GM21515 (cell line): ENCODE measurements around the gene SAMMSON.

ENCODE experiments used
- ATAC-seq: cut with Tn5 transposase; IDR thresholded peaks from one replicate; pipeline ENCODE4 v1.9.1; 2021; ENCODE audit not compliant: unreplicated experiment

Gene SAMMSON

DNA sequence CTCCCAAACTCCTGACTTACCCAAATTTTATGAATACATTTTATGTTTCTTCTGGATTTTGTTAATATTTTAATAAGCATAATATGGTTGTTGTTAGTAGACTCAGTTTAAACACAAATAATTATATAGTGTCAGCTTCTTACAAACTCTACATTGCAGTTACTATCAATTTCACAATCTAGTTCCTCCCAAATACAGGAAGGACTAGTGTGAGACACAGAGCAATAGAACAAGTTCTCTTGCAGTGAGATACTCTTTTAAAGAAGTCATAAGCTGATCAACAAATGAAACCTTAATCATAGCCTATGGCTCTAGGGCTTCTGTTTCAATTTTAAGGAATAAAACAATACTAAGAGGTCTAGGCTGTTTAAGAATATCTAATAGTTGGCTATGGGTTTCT lies 86.1 kb downstream of the SAMMSON start:
- no peak for ATAC-seq

DNA sequence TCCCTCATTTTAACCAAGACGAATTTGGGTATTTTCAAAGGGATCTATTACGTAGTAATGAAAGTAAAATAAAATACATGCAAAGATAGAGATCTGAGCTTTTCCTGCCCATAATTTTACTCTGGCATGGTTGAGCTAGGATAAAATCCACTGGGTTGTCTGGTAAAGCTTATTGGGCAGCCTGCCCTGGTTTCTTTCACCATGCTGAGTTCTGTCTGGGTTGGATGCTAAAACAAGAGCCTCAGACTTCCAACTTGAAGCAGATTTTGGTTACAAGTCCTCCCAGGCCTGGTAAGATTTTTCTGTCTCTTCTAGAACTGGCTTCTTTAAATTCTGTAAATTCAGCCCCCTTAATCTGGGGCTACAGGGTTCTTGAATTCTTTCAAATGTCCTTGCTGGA lies 86.8 kb downstream of the SAMMSON start:
- no peak for ATAC-seq

DNA sequence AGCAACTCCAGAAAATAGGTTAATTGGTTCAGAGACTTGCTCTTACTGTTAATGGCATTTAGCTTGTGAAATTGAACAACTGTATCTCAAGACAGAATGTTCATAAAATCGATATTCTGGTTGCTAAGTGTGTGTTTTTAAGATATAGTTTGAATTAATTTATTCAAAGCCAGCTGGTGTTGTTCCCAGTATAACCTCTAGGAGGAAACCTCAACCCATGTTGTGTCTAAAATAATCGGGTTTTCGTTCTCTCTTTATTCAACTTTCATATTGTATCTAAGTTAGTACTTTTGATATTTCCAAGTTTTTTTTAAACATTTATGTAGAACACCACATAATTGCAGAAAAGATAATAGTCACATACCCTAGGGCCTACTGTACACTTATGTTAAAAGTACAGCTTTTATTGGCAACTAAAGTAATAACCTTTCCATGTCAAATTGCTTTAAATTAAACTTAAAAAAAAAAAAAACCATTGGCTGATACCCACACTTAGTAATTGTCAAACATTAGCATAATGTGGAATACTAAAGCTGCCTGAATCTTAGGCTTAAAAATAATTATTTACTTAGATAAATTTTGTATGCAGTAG lies 90.9 kb downstream of the SAMMSON start:
- peak; percentile 59 for ATAC-seq

DNA sequence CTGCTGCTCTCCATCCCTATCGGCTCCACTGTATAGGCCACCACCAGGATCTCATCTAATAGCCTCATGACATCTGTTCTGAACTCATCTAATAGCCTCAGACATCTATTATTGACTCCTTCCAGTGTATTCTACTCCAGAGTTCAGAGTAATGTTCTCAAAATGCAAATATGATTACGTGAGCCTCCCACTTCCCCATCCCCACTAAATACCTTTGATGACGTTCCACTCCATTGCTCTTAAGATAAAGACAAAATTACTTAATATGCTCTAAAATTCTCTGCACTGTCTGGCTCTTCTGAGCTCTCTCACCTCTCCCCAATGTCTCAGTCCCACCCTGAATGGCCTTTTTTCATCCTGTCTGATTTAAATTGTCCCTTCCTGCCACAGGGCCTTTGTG lies 94.7 kb downstream of the SAMMSON start:
- ATAC-seq = no peak

DNA sequence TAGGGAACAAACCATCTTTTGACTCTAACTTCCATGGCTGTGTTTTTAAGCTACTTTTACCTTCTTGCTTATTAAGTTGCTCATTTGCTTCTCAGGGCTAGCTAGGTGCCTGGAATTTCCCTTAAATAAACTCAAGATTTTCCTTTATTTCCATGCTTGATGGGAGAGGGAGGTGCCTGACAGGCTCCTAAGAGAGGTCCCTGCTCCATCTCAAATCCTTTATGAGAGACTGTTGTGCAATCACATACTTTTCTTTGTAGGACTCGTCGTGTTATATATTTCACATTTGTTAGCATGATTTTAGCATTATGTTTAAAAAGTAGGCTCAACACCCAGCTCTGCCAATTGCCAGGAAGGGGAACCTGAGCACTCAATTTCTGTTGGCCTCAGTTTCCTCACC lies 95.7 kb downstream of the SAMMSON start:
- no peak for ATAC-seq

DNA sequence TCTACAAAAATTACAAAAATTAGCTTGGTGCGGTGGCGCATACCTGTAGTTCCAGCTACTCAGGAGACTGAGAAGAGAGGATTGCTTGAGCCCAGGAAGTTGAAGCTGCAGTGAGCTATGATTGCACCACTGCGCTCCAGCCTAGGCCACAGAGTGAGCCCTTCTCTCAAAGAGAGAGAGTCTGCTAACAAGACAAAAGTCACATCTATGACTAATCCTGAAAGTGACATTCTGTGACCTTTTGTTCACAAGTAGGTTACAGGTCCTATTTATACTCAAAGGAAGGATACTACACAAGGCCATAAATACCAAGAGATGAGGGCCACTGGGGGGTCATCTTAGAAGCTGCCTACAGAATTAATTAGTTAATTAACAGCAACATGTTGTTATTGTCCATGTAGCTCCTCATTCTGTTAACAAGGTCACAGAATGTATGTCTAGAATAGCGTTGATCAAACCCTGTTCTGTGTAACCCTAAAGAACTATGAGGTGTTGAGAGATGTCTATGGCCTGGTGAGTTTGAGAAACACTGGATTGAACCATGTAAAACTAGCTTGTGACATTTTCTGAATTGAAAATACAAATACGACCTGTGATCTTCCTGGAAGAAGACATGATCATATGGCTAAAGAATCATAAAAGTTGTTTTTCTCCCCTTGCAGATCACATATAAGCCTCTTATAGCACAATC lies 97.0 kb downstream of the SAMMSON start:
- ATAC-seq = peak; percentile 97

DNA sequence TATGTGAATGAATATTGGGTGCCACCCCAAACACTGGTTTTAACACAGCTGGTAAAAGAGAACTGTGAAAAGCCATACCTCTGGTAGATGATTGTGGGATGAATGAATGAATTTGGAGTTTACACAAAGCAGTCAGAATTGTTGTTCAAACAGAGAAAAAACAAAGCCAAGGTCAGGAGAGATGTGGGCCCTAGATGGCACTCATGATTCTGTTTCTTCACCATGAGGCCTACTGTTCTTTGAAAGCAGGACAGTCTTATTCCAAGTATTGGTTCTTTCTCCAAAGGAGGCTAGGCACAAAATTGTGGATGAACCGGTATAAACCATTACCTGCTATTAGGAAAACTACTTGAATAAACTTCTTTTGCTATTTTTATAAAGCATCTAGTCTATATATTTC lies 97.6 kb downstream of the SAMMSON start:
- ATAC-seq = no peak

DNA sequence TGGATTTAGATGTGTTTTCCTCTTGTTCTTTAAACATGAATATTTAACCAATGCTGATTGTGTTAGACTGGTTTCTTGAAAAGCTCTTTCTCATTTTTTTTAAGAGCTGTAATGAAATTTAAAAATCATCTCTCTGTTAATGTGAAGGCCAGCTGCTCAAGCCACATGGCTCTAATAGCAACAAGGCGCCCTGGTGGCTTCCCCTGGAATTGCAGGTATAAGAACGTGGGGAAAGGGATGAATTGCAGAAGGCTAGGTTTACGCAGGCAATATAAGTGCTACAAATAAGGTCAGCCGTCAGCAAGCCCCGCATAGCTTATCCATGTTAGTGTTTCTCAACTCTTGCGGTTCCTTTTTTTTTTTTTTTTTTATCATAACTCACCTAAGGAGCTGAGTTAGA lies 108.5 kb downstream of the SAMMSON start:
- peak; percentile 54 for ATAC-seq

DNA sequence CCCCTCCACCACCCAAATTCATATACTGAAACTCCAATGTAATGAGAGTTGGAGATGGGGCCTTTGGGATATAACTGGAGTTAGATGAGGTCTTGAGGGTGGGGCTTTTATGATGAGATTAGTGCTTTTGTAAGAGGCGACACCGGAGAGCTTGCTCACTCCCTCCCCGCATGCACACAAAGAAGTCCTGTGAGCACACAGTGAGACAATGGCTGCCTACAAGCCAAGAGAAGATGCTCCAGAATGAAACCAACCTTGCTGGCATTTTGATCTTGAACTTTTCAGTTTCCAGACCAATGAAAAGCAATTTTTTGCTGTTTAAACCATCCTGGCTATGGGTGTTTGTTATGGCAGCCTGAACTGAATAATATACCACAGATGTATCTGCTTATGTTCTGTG lies 109.0 kb downstream of the SAMMSON start:
- ATAC-seq = no peak

DNA sequence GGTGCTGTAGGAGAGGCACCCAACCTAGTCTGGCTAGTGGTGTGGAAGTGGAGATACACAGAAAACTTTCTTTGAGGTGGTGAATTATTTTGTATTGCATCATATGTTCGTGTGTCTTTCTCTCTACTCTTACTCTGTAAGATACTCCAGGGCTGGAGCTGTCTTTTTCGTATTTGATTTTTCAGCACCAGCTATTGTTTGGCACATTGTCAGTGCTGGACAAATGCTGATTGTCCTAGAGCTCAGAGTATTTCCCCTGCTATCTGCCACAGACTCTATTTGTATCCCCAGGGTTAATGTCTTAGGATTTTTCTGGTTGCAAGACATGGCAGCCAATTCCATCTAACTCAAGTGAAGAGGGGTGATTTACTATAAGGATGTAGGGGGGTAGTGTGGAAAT lies 110.5 kb downstream of the SAMMSON start:
- ATAC-seq = no peak

DNA sequence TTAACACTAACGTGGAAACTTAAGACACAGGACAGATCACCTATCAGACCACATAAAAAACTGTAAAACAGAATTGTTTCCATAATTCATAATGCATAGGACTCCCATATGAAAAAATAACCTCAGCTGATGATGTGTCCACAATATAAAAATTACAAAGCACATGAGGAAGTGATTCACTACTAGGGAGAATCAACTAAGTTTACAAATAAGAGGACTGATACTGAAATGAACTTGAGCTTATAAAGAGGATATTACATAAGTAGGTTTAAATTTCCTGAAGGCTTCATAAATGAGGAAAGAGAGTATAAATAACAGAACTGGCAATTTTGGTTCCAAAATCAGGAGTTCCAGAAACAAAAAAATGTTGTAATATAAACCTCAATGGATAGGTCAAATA lies 111.9 kb downstream of the SAMMSON start:
- ATAC-seq = no peak

DNA sequence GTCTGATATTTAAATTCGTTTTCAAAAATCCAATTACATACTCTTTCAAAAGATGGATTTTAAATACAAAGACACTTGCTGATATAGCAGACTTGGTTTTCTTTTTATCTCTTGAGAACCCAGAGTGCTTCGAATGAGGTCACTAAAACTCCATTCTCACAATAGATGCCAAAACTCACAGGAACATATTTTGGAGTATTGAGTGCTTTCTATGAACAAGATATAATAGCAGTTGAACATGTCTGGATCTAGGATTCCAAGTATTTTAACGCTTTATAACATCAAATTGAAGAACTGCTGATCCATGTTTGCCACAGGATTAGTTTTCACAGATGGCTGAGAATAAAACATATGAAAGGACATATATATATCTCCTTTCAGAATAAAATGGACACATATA lies 113.2 kb downstream of the SAMMSON start:
- no peak for ATAC-seq

DNA sequence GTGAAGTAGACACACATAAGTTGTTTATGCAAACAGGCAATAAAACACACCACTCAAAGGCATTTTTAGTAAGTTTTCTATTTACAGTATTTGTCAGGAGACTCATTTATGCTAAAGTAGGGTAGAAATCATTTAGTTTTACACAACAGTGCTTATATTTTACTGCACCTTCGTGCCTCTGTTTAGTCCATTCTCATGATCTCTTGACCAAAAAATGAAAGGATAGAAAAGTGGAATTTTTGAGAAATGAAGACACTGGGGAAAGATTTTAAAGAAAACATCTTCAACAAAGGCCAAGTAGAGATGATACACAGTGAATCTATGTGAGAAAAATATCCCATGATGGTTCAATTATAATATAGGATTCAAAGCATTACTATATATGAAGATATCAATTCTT lies 114.9 kb downstream of the SAMMSON start:
- ATAC-seq = no peak

DNA sequence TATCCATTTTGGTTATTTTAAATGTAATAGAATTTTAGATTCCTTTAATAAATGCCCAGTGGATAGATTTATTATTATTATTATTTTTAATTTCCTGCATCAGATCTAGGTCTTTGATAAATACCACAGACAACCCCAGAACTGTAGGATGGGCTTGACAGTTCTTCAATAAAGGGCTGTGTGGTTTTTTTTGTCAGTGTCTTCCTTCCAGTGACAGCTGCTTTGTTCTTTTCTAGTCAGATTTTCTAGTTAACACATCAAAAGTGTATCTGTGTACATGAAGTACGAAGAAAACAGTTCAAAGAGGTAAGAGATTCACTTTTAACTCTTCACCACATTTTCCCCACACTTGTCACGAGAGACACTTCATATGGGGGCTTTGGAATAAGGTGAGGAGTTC lies 120.3 kb downstream of the SAMMSON start:
- no peak for ATAC-seq
